Measurements from ENCODE around the gene PPY.
"Not testable (repeated sequence)": the region's sequence is repeated elsewhere in the genome, so short reads cannot be mapped to it uniquely, and the experiment has no call there.

PPY gene

DNA sequence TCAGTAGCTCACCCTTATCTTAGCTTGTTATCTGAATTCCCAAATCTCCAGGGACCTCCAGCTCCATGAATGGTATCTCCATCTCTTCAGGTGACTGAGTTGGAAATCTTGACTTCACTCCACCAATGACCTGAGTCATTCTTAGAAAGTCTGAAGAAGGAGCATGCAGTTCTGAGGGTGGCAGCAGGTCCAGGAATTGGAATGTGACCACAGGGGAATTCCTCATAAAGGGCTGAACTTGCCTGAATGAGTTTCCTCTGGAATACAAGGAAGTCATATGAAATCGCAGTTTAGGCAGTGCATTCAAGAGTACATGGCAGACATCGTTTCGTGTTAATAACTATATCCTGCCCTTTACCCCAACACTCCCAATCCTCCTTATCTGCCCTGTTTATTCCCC is 24.0 kb upstream of the PPY start:
- DNase-seq (ENCODE audit: low read depth in 2 of 3, low spot score in 1 of 3): no peak

DNA sequence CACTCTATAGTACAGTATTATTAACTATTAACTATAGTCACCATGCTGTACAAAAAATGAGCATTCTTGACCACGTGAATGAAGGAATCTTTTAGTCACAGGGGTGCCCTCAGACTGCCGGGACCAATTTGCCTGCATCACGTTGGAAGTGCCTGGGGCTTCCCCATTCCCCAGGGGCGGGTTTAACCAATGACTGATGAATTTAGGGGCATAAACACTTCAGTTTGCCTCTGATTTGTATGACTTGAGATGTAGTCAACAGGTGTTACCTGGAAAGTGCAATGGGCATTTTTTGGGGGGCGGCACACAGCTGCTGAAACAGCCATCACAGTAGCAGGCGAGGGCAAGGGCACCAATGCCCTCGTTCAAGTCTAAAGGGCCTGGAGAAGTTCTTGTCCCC is 20.2 kb upstream of the PPY start:
- DNase-seq (ENCODE audit: low read depth in 2 of 3, low spot score in 1 of 3): no peak

DNA sequence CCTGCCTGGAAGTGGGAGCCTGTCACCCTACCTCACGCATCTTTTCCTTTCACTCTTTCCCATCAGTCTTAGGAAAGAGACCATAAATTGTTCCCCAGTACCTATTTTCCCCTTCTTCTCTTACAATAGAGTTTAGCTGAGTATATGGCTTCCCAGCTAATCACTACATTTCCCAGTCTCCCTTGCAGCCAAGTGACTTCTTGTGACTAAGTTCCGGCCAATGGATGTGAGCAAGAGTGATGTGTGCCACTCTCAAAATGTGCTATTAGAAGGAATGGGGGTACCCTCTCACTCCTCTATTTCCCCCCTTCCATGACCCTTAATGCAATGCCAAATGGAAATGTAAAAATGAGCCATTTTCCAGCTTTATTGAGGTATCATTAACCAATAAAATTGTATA is 19.7 kb upstream of the PPY start:
- no peak for DNase-seq (ENCODE audit: low read depth in 2 of 3, low spot score in 1 of 3)

GRCh38 chr17:43961292-43961691 is 19.0 kb upstream of the PPY start:
- not testable (repeated sequence) for DNase-seq (ENCODE audit: low read depth in 2 of 3, low spot score in 1 of 3)

DNA sequence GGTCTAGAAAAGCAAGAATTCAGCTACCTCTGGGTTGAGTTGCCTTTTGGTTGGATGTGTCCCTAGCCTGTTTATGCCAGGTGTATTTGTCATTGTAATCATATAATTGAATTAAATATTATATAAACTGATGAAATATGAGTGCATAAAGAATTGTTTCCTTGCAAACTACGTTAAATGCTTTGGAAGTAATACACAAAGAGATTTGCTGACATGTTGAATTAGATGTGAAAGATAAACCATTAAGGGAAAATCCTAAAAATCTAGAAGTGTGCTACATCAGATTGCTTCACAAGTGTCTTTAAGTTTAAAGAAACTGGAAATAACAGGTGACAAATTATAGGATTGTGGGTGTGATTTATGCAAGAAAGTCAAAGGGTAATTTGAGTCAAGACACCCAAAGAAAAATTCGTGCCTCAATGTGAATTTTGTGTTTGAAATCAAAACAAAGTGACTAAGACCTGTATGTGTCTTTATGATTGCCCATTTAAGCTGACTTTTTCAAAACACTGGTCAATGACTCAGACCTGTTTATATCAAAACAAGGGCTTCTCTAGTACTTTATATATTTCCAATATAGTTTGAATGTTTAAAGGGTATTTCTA is 16.6 kb upstream of the PPY start:
- no peak for DNase-seq (ENCODE audit: low read depth in 2 of 3, low spot score in 1 of 3)

DNA sequence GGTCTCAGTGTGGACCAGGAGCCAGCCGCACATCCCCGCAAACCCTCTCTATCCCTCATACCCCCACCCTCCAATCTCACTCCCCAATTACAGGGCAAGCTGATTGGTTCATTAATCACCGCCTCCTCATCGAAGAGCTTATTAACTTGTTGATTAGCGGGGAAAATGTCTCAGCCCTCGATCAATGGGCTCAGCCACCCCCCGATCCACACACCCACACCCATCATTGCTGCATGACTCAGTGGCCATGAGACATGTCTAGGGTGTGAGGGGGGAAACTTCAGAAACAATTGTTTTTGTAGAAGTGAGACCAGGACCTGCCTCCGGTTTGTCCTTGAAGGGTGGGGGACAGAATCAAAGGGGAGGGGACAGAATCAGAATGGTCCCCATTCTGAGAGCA is 13.9 kb upstream of the PPY start:
- DNase-seq (ENCODE audit: low read depth in 2 of 3, low spot score in 1 of 3): no peak

DNA sequence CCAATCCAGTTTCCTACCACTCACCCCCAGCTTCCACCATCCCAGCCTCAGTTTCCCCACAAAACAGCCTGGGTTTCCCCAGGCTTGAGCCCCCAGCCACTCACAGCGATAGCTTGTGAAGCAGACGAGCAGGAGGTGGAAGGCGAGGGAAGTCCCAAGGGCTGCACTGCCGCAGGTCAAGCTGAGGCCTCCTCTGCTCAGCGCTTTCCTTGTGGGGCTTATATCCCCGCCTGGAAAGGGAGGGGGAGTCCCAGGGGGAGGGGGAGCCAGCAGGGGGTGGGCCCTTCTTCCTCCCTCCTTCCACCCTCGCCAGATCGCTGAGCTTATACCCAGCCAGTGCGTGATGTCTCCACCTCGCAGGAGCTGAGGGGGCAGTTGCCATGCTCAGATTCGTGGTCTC is 11.5 kb upstream of the PPY start, which contains the start of gene PYY:
PYY (minus strand) TSS at position 195 of the 400 bp plus-strand sequence. CDS start 457 bp downstream, outside the sequence.
- DNase-seq (ENCODE audit: low read depth in 2 of 3, low spot score in 1 of 3): no peak

GRCh38 chr17:43952724-43953666 is 10.7 kb upstream of the PPY start:
- DNase-seq (ENCODE audit: low read depth in 2 of 3, low spot score in 1 of 3): no peak

DNA sequence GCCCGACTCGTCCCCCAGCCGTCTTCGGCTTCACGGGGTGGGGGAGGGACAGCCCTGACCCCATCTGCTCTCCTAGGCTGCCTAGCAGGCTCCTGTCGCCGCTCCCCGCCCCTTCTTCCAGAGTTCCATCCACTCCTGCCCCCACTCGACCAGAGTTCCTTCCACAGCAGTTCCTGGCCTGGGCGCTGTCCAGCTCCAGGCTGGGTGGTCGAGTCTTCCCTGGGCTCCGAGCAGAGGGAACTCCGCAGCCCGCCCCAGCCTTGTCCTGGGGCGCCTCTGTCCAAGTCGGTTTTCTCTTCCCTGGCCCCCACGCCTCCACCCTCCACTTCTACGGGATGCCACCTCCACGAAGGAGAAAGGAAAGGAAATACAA is 10.1 kb upstream of the PPY start:
- no peak for DNase-seq (ENCODE audit: low read depth in 2 of 3, low spot score in 1 of 3)

DNA sequence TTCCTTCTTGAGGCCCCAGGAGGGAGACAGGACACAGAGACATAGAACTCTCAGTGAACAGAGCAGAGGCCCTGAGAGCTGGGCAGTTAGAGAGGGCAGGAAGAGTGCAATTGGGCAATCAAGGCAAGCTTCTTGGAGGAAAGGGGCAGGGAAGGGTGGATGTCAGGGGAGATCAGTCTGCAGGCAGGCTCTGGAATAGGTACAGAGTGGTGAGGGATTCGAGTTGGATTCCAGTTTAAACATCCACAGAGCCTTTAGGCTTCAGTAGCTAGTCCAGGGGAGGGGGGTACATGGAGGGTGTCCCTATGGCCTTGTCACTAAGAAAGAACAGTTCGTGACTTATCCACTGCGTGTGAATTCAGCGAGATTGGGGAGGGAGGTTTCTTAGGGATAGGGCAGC is 9.5 kb upstream of the PPY start:
- DNase-seq (ENCODE audit: low read depth in 2 of 3, low spot score in 1 of 3): no peak

GRCh38 chr17:43950554-43950953 is 8.3 kb upstream of the PPY start:
- DNase-seq (ENCODE audit: low read depth in 2 of 3, low spot score in 1 of 3): no peak

DNA sequence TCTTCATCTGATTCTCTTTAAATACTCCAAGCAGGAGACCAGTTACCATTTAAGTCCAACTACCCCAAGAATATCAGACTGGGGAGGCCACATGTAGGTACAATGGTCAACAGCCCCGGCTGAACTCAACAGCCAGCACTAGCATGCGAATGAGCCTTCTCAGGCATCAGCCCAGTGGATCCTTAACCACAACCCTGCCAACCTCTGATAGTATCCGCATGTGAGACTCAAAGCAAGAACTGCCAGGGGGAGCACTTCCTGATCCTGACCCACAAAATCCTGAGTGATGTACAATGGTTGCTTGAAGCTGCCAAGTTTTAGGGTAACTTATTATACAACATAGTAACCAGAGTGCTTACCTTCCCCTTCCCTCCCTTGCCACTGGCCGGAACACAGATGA is 7.5 kb upstream of the PPY start:
- no peak for DNase-seq (ENCODE audit: low read depth in 2 of 3, low spot score in 1 of 3)

- no peak for DNase-seq (ENCODE audit: low read depth in 2 of 3, low spot score in 1 of 3)
These were observed 4.5 kb upstream of the PPY start for GRCh38 chr17:43946781-43947180.

GRCh38 chr17:43945074-43945829 is 3.0 kb upstream of the PPY start:
- no peak for DNase-seq (ENCODE audit: low read depth in 2 of 3, low spot score in 1 of 3)

- no peak for DNase-seq (ENCODE audit: low read depth in 2 of 3, low spot score in 1 of 3)
These were observed 1.6 kb downstream of the PPY start for GRCh38 chr17:43940630-43941029.

GRCh38 chr17:43939886-43940285 is 2.4 kb downstream of the PPY start:
- no peak for DNase-seq (ENCODE audit: low read depth in 2 of 3, low spot score in 1 of 3)

GRCh38 chr17:43939452-43939851 is 2.8 kb downstream of the PPY start:
- DNase-seq (ENCODE audit: low read depth in 2 of 3, low spot score in 1 of 3): not testable (repeated sequence)

DNA sequence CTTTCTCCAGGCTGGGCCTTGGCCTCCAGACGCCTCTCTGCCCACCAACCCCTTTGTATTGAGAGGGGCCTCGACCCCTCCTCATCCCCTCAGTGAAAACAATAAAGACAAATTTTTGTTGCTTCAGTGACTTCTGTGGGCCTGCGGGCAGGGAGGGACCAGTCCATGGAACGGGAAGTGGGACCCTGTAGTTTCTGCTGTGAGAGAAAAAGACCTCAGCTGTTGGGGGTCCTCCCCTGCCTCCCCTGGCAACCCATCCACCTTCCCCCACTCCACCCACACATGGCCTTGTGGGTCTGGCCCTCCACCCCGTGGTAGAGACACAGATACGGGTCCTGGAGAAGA is 3.5 kb downstream of the PPY start:
- no peak for DNase-seq (ENCODE audit: low read depth in 2 of 3, low spot score in 1 of 3)

DNA sequence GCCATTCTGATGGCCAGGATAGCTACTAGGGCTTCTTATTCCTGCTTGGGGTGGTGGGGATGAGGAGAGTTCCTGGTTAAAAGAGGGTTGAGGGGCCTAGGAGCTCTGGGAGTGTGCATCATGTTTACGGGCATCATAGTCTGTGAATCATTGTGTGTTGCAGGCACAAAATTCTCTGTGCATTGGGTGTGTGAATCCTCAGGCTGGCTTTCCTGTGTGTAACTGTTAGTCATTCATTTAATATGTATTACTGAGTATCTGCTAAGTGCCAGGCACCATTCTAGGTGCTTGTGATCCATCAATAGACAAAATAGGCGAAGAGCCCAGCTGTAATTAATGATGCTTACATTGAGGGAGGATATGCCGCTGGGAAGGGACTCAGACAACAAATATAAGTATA is 5.8 kb downstream of the PPY start:
- no peak for DNase-seq (ENCODE audit: low read depth in 2 of 3, low spot score in 1 of 3)

DNA sequence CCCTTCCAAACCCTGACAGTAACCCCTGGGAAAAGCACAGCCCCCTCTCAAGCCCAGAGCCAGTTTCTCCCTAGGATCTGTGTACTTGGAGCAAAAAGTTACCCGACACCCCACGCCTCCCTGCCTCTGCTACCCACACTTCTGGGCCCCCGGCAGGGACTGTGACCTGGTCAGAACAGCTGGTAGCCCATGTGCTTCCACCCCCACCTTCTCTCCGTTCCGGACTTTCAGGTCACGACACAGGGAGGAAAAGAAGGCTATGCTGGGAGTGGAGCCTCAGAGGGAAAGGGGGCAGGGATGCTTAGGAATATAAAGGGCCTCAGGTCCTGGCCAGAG is 6.4 kb downstream of the PPY start:
- no peak for DNase-seq (ENCODE audit: low read depth in 2 of 3, low spot score in 1 of 3)

DNA sequence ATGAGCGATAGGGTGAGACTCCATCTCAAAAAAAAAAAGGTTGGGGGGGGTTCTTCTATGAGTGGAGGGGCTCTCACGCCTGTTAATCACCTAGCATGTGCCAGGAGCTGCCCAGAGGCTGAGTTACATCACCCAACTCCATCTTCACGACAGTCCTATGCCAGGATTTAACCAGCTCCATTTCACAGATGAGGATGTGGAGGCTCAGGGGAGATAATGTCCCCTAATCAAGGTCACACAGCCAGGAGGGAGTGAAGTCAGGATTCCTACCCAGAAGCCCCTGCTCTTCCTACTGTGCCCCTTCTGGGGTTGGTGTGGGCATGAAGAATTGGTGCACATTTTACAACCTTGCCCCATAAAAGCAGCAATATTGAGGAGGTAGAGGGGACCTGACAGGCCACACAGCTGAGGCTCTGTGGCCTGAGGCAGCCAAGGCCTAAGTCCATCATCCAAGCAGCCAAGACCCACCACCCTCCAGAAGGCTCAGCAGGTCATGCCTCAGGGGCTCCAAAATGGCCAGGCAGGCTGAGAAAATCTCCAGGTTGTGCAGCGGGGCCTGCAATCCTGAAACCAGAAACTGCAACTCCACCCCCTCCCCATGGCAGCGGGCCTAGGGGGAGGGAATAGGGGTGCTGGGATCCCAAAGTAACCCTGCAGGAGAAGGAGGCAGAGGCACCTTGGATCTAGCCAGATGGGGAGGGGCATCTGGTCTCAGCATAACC is 6.9 kb downstream of the PPY start:
- no peak for DNase-seq (ENCODE audit: low read depth in 2 of 3, low spot score in 1 of 3)

- no peak for DNase-seq (ENCODE audit: low read depth in 2 of 3, low spot score in 1 of 3)
These were observed 9.4 kb downstream of the PPY start for GRCh38 chr17:43932923-43933322.
